Measurements from ENCODE around the gene ADK.

DNA sequence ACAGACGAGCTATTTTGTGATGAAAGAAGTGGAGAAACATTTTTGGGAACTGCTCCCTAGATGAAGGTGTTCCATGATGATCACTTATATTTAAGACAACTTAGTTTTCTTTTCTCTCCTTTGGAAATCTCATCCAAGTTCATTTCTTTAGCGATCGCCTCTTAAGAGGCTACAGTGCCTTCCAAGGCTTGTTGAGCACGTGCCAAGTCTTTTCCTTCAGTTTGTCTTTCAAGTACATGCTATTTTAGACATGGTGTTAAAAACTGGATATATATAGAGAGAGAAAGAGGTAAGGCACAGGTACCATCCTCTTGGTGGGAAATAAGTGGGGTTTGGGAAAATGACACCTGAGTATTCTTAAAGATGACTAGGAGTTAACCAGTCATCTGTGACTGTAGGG, 2.7 kb downstream of the ADK start:
- TF ChIP-seq, protein P1, sequence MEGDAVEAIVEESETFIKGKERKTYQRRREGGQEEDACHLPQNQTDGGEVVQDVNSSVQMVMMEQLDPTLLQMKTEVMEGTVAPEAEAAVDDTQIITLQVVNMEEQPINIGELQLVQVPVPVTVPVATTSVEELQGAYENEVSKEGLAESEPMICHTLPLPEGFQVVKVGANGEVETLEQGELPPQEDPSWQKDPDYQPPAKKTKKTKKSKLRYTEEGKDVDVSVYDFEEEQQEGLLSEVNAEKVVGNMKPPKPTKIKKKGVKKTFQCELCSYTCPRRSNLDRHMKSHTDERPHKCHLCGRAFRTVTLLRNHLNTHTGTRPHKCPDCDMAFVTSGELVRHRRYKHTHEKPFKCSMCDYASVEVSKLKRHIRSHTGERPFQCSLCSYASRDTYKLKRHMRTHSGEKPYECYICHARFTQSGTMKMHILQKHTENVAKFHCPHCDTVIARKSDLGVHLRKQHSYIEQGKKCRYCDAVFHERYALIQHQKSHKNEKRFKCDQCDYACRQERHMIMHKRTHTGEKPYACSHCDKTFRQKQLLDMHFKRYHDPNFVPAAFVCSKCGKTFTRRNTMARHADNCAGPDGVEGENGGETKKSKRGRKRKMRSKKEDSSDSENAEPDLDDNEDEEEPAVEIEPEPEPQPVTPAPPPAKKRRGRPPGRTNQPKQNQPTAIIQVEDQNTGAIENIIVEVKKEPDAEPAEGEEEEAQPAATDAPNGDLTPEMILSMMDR (IDR thresholded peaks at IDR 0.05; ENCODE audit: poor library complexity), result no peak
- no peak for TF ChIP-seq EZH2 (IDR thresholded peaks at IDR 0.05; ENCODE audit: borderline replicate concordance)
- TF ChIP-seq EZH2phosphoT487 (IDR thresholded peaks at IDR 0.05; ENCODE audit: low read depth, severe bottlenecking, unreplicated experiment), result no peak
